Sigmoid colon (tissue), 7 donors: ENCODE data around the gene KCNK3. TPM values are rescaled to one million over a fixed set of nuclear protein-coding genes. Genes with fewer than 3 reads are reported as not detected.

Experiments used
- DNase-seq: peaks from one replicate; pipeline ENCODE4 v3.0.0-alpha.2; 2019
- H3K27ac ChIP-seq, 4 donors: fragments of 200-600 bp; sonication (generic); one replicate each; pipeline ENCODE4 v1.5.1; 2016 to 2019; ENCODE audit warnings: mild to moderate bottlenecking in 1 of 4
- H3K27me3 ChIP-seq, 3 donors: fragments of 200-600 bp; sonication (generic); one replicate each; pipeline ENCODE4 v1.5.1; 2019; ENCODE audit warnings: mild to moderate bottlenecking in 1 of 3
- H3K36me3 ChIP-seq, 4 donors: fragments of 200-600 bp; sonication (generic); one replicate each; pipeline ENCODE4 v1.5.1; 2016 to 2019
- H3K4me1 ChIP-seq, 4 donors: fragments of 200-600 bp; sonication (generic); one replicate each; pipeline ENCODE4 v1.5.1; 2017 to 2019
- H3K4me3 ChIP-seq, 4 donors: fragments of 200-600 bp; sonication (generic); one replicate each; pipeline ENCODE4 v1.5.1; 2017 to 2019; ENCODE audit warnings: mild to moderate bottlenecking in 2 of 4, moderate library complexity in 1 of 4
- H3K9me3 ChIP-seq, 4 donors: fragments of 200-600 bp in 3 of 4; sonication (generic) in 3 of 4; one replicate each; pipeline versions ENCODE4 v1.5.1 to v1.6.1; 2013 to 2019
- CTCF ChIP-seq, 4 experiments: fragments of 450-650 bp in 3 of 4; fragments of 200-600 bp in 1 of 4; IDR thresholded peaks; one replicate each; pipeline ENCODE4 v1.5.1; 2016 to 2019; ENCODE audit warnings: antibody characterized with exemption in 4 of 4, mild to moderate bottlenecking in 3 of 4, moderate library complexity in 2 of 4
- EP300 ChIP-seq, 4 donors: sonication (generic); formaldehyde crosslinking; IDR thresholded peaks; one replicate each; pipeline ENCODE4 v1.6.1; 2017; ENCODE audit warnings: antibody characterized with exemption in 4 of 4
- POLR2A ChIP-seq, 2 donors: fragments of 450-650 bp; IDR thresholded peaks; one replicate each; pipeline ENCODE4 v1.6.1; 2016; ENCODE audit warnings: antibody characterized with exemption in 2 of 2, mild to moderate bottlenecking in 2 of 2, moderate library complexity in 2 of 2
- POLR2AphosphoS5 ChIP-seq, 4 donors: sonication (generic); formaldehyde crosslinking; IDR thresholded peaks; one replicate each; pipeline ENCODE4 v1.6.1; 2017; ENCODE audit warnings: antibody characterized with exemption in 4 of 4
- WGBS, 2 donors: extraction: QIAGEN DNeasy Blood & Tissue Kit; methylation state at CpG; one replicate each; pipeline ENCODE4 v1.1.7; 2013; 5-methylcytosine and 5-hydroxymethylcytosine counted together
- intact Hi-C: fragments of 100-400 bp; cut with DNase I; formaldehyde crosslinking; loops from one replicate; pipeline ENCODE4 v1.15.1; 2023
- polyA plus RNA-seq, 3 donors: library from polyadenylated mRNA; stranded (reverse); fragments of 200-250 nt; gene quantifications; one replicate each; pipeline ENCODE4 v1.2.3, GENCODE V29; 2013
- total RNA-seq, 4 donors: library from RNA; depleted of rRNA; stranded (reverse); fragments of >200 nt; gene quantifications; one replicate each; pipeline ENCODE4 v1.1.0, GENCODE V29; 2016
- donor health status: healthy with polysubstance abuse.
- donor health status: Bipolar disorder and iron deficiency.
- donor health status: healthy.

KCNK3 gene
- 10 to 100 TPM in 1 of 4 donors, 1 to 10 TPM in 3; 2.9 to 12.2 (median 6.1) TPM for total RNA-seq
- 1 to 10 TPM in 1 of 3 donors, under 1 TPM in 2; under 0.01 to 2.3 (median 0.23) TPM for polyA plus RNA-seq

DNA sequence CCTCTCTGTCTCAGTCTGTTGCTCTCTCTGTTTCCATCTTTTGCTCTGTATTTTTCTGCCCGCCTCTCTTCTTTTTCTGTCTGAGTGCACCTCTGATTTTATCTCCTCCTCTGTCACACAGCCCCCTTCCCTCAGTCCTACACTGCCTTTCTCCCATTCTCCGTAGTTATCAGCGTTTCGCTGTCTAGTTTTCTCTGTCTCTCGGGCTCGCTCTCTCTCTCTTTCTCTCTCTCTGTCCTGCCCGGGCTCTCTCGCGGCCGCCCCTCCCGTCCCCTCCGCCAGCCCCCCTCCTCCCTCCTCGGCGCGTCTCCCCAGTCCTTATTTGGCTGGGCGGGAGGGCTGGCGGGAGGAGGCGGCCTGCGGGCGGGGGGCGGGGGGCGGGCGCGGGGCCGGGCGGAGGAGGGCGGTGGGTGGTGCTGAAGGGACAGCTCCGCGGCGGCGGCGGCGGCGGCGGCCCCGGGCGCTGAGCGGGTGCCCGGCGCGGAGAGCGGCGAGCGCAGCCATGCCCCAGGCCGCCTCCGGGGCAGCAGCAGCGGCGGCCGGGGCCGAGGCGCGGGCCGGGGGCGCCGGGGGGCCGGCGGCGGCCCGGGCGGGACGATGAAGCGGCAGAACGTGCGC lies at the start of gene KCNK3:
Gene KCNK3, plus strand, starts transcription at position 444 of the 618 bp plus-strand sequence. Its CDS starts 154 bp downstream, at position 598.
- WGBS, 2 donors = 2% methylated on average over 64 of the region's 64 CpGs
- Histone ChIP-seq H3K36me3 (no peaks in the 10 kb centered on the region), H3K4me3 (peak within 1 kb of the TSS; percentile 37 to 57 (median 50)), H3K27me3 (peaks cover 0 to 22% (median 7%) of the 10 kb centered on the region in 3 donors), H3K9me3 (no peaks in the 10 kb centered on the region), H3K4me1 (peaks cover 0 to 31% (median 30%) of the 10 kb centered on the region in 4 donors), H3K27ac (peak within 1 kb of the TSS; percentile 79 to 91 (median 83))
- DNase-seq = peak; percentile 89
- intact Hi-C loops = loop anchor here (2.0 to 5.0 kb wide), 3 partner anchors 18 to 80 kb away; no protein-coding TSS in a partner anchor
- TF ChIP-seq CTCF (IDR thresholded peaks at IDR 0.05) (no peak), POLR2A (IDR thresholded peaks at IDR 0.05) (no peak), EP300 (IDR thresholded peaks at IDR 0.05) (no peak), POLR2AphosphoS5 (IDR thresholded peaks at IDR 0.05) (no peak)

DNA sequence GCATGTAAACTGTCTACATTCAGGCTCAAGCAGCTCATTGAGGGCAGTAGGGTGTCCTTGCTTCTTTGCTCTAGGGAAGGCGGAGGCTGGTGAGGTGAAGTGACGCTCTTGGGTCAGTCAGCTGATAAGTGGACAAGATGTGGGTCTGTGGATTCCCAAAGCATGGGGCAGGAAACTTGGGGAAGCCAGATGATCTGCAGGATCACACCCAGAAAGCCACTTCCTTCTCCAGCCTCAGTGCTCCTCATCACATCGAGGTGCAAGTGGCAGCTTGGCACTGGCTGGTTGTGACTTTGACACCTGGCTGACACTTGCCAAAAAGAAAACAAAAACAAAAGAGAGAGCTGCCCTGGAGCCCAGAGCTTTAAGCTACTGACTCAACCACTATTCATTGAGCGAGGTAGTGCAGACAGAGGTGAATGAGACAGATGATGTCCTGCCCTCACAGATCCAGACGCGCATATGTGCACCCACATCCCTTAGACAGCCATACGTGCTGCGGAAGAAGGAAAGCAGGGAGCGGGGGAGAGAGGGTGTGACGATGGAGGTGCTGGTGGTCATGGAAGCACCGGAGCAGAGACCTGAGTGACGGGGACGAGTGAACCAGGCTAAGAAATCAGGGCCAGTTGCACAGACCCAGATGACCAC lies 48.2 kb upstream of the KCNK3 start:
- Histone ChIP-seq H3K9me3 (no peaks in the 10 kb centered on the region), H3K4me3 (no peak overlapping the region), H3K27me3 (peaks cover 0 to 3% (median 0%) of the 10 kb centered on the region in 3 donors), H3K36me3 (no peaks in the 10 kb centered on the region), H3K4me1 (peaks cover 0 to 3% (median 1%) of the 10 kb centered on the region in 4 donors), H3K27ac (no peak overlapping the region)
- DNase-seq = no peak
- 82% methylated on average over 13 of the region's 13 CpGs for WGBS, 2 donors
- intact Hi-C loops = no loop called here
- no peak for TF ChIP-seq POLR2AphosphoS5 (IDR thresholded peaks at IDR 0.05)
- no peak for TF ChIP-seq POLR2A (IDR thresholded peaks at IDR 0.05)
- TF ChIP-seq CTCF (IDR thresholded peaks at IDR 0.05) = no peak
- no peak for TF ChIP-seq EP300 (IDR thresholded peaks at IDR 0.05)

DNA sequence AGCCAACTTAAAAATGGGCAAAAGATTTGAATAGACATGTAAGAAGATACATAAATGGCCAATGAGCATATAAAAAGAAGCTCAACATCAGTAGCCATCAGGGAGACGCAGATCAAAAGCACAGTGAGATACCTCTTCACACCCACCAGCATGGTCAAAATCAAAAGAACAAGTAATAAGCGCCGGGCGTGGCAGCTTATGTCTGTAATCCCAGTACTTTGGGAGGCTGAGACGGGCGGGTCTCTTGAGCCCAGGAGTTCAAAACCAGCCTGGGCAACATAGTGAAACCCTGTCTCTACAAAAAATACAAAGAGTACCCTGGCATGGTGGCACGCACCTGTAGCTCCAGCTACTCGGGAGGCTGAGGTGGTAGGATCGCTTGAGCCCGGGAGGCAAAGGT lies 46.8 kb upstream of the KCNK3 start:
- Histone ChIP-seq H3K27me3 (peaks cover 0 to 3% (median 0%) of the 10 kb centered on the region in 3 donors), H3K9me3 (no peaks in the 10 kb centered on the region), H3K27ac (no peak overlapping the region), H3K4me1 (peaks cover 0 to 8% (median 3%) of the 10 kb centered on the region in 4 donors), H3K4me3 (no peak overlapping the region), H3K36me3 (no peaks in the 10 kb centered on the region)
- TF ChIP-seq CTCF (IDR thresholded peaks at IDR 0.05) = no peak
- no peak for DNase-seq
- intact Hi-C loops = no loop called here
- whole genome bisulfite sequencing, 2 donors = 72 to 89% methylated on average over 10 of the region's 10 CpGs

- WGBS, 2 donors = 67 to 80% methylated on average over 6 of the region's 6 CpGs
- H3K36me3 ChIP-seq = no peaks in the 10 kb centered on the region
- intact Hi-C loops = no loop called here
- TF ChIP-seq POLR2A (IDR thresholded peaks at IDR 0.05) (no peak), POLR2AphosphoS5 (IDR thresholded peaks at IDR 0.05) (no peak), EP300 (IDR thresholded peaks at IDR 0.05) (no peak), CTCF (IDR thresholded peaks at IDR 0.05) (no peak)
- H3K4me1 ChIP-seq = peaks cover 0 to 8% (median 3%) of the 10 kb centered on the region in 4 donors
- no peak for DNase-seq
- no peaks in the 10 kb centered on the region for H3K9me3 ChIP-seq
- no peak overlapping the region for H3K4me3 ChIP-seq
- H3K27ac ChIP-seq = no peak overlapping the region
- H3K27me3 ChIP-seq = peaks cover 0 to 3% (median 0%) of the 10 kb centered on the region in 3 donors
Observed at GRCh38 chr2:26646986-26647672, 45.4 kb upstream of the KCNK3 start.
